ENCODE data around the gene STIMATE. TPM values are rescaled to one million over a fixed set of nuclear protein-coding genes. Genes with fewer than 3 reads are reported as not detected.

The STIMATE gene
- polyA plus RNA-seq, 10 donors, result 6.8 to 11.3 (median 8.2) TPM

DNA sequence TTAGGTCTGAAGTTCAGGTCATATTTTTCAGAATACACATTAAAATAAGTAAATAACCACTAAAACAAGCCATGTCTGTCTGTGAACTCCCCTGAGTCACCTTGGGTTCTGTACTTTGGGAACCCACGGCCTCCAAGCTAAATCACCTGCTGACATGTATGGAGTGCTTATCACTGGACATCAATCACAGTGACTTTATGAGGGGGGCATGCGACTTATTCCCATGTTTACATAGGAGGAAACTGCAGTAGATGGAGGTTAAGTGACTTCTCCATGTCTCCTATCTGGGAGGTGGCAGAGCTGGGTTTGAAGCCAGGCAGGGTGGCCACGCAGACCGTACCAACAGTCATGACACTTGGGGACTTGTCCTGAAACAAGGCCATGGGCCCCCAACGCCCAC is 75.0 kb downstream of the STIMATE start:
- DNase-seq, result no peak

- no peak for DNase-seq
These were observed 76.6 kb downstream of the STIMATE start for GRCh38 chr3:52820736-52821135.

- no peak for DNase-seq
These were observed 77.4 kb downstream of the STIMATE start for GRCh38 chr3:52819936-52820335.

- DNase-seq, result no peak
These were observed 79.5 kb downstream of the STIMATE start for GRCh38 chr3:52817860-52818259.

- DNase-seq, result no peak
These were observed 80.1 kb downstream of the STIMATE start for GRCh38 chr3:52817221-52817620.

GRCh38 chr3:52816654-52817053 is 80.7 kb downstream of the STIMATE start:
- no peak for DNase-seq

GRCh38 chr3:52816199-52816598 is 81.1 kb downstream of the STIMATE start:
- no peak for DNase-seq

DNA sequence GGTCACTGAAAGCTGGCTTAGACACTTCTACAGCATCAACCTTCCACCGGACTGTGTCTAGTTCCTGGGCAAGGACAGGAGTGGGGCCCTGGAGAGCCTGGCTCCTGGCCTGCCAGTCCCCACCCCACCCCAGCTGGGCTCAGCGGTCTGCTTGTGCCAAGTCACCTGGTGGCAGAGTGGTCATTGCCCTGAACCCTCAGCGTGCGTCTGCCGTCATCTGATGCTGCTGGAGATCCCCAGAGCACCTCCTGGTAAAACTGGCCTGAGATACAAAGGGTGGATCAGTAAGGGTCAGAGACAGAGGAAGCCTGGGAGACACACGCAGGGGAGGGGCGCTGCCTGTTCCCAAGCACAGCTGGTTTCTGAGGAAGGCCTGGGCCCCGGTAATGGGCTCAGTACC is 83.5 kb downstream of the STIMATE start:
- DNase-seq, result no peak

DNA sequence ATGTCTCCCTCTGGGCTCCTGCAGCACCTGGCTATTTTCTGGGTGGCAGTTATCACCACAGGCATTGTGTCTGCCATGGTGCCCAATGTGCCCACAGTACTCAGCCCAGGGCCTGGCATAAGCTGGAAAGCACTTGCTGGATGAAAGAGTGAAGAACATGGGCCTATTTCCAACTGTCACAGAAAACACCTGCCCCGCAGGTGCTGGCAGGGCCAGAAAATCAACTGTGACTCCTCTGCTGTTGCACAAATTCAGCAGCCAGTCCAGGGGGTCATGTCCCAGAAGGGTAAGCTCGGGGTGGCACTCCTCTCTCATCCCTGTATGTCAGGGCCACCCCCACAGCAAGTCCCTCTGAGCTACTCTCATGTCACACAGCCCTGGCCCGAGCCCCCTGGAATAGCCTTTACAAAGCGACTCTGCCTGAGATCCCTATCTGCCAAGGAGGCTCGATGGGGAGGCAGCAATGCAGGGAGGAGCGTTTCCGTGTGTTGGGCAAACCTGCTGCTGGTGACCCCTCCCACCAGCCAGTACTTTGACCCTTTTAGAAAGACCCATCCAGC is 85.8 kb downstream of the STIMATE start:
- no peak for DNase-seq

- DNase-seq, result no peak
These were observed 86.4 kb downstream of the STIMATE start for GRCh38 chr3:52810923-52811322.

- DNase-seq, result peak in 1 of 3 donors; percentile 11
These were observed 87.5 kb downstream of the STIMATE start for GRCh38 chr3:52809662-52810377.

- no peak for DNase-seq
These were observed 88.2 kb downstream of the STIMATE start for GRCh38 chr3:52809149-52809548.

GRCh38 chr3:52805270-52806039 is 91.9 kb downstream of the STIMATE start:
- DNase-seq, result no peak

DNA sequence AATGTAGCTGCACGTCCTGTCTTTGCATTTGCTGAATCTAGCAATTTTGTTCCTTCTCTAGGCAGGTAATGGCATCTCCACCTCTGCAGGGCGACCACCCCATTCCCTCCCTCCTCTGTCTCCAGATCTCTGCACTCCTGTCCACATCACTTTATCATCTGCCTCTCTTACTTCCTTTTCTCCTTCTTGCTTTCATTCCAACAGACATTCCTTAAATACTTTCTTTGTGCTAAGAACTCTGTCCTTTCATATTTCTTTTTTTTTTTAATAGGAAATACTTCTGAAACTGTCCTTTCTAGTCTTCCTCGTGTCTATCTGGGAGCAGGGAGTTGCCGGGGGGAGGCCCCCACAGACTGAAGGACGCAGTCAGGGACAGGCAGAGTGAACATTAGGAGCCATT is 95.5 kb downstream of the STIMATE start:
- DNase-seq, result no peak

DNA sequence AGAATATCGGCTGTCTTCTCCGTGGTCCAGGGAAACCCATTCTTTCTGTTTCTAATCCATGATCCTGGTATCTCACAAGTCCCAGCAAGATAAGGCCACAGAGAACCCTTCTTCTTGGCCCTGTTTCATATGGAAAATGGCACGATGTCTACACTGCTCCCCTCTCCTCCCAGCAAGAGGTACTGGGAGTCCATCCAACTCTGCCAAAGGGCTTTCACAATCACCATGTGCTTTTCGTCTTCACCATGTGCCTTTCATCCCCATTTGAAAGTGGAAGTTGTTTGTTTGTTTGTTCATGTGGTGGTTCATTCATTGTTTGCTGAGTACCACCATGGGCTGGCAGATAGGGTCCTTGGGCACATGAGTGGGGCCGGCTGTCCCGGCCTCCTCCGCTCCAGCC is 97.3 kb downstream of the STIMATE start:
- no peak for DNase-seq

- no peak for DNase-seq
These were observed 98.3 kb downstream of the STIMATE start for GRCh38 chr3:52798978-52799476.

GRCh38 chr3:52798376-52798977 is 98.9 kb downstream of the STIMATE start:
- DNase-seq, result no peak

GRCh38 chr3:52796411-52796810 is 100.9 kb downstream of the STIMATE start:
- DNase-seq, result no peak

DNA sequence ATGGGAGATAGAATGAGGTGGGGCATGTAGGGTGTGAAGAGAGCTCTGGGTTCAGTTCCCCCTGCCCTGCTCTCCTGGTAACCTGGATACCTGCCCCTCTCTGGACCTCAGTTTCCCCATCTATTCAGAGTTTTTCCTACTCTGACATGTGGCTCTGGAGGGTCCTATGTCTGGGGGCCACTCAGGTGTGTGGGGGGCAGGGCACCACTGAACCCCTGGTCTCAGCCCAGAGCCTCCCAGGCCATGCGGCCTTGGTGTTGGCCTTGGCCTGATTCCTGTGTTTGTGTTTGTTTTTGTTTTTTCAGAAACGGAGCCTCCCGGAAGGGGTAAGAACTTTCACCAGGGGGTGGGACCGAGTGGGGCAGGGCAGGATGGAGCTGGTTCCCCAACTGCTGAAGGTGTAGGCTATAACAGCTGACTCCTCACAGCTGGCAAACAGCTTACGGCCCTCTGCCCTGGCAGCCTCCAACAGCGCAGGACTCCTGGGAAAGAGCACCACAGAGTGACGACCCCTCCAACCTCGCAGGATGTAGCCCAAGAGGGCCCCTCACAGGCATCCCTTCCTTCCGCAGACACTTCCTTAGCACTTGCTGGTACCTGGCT is 101.9 kb downstream of the STIMATE start:
- no peak for DNase-seq

- DNase-seq, result no peak
These were observed 102.7 kb downstream of the STIMATE start, which contains the start of gene ITIH3 for GRCh38 chr3:52794612-52795099. Gene ITIH3, plus strand, starts transcription at chr3:52794796. Its CDS starts 8 bp downstream, at chr3:52794804.
